KOPT-K1 (cell line): Measurements from ENCODE around the gene FKBP1C.
"Not testable (repeated sequence)": the region's sequence is repeated elsewhere in the genome, so short reads cannot be mapped to it uniquely, and the experiment has no call there.

Experiments used
- H3K27ac ChIP-seq: fragments of 200-600 bp; sonication (generic); 2 replicates; pipeline ENCODE4 v1.5.1; 2016; ENCODE audit warnings: antibody characterized with exemption, mild to moderate bottlenecking, low read depth, low read length; ENCODE audit not compliant: poor library complexity, severe bottlenecking
- H3K36me3 ChIP-seq: fragments of 200-600 bp; sonication (generic); 2 replicates; pipeline ENCODE4 v1.5.1; 2017; ENCODE audit warnings: antibody characterized with exemption, mild to moderate bottlenecking, low read length, moderate library complexity; ENCODE audit not compliant: insufficient read depth
- H3K9me3 ChIP-seq: fragments of 200-600 bp; sonication (generic); 2 replicates; pipeline ENCODE4 v1.5.1; 2017; ENCODE audit warnings: antibody characterized with exemption, low read length, mild to moderate bottlenecking; ENCODE audit not compliant: insufficient read depth, poor library complexity, severe bottlenecking

FKBP1C gene

GRCh38 chr6:63230511-63230910, 19.2 kb downstream of the FKBP1C start:
- H3K36me3 ChIP-seq, H3K27ac ChIP-seq, H3K9me3 ChIP-seq: not testable (repeated sequence)

- Histone ChIP-seq H3K9me3 (no peaks in the 10 kb centered on the region), H3K36me3 (no peaks in the 10 kb centered on the region), H3K27ac (no peak overlapping the region)
Measured at GRCh38 chr6:63236398-63236817, 25.1 kb downstream of the FKBP1C start.

GRCh38 chr6:63245420-63245819, 34.2 kb downstream of the FKBP1C start:
- H3K9me3 ChIP-seq, result no peaks in the 10 kb centered on the region
- no peak overlapping the region for H3K27ac ChIP-seq
- H3K36me3 ChIP-seq, result no peaks in the 10 kb centered on the region

GRCh38 chr6:63245909-63246308, 34.6 kb downstream of the FKBP1C start:
- no peak overlapping the region for H3K27ac ChIP-seq

GRCh38 chr6:63246581-63246980, 35.3 kb downstream of the FKBP1C start:
- Histone ChIP-seq H3K9me3 (no peaks in the 10 kb centered on the region), H3K36me3 (no peaks in the 10 kb centered on the region), H3K27ac (no peak overlapping the region)

More at GRCh38 chr6:63245909-63246308, 34.6 kb downstream of the FKBP1C start:
- no peaks in the 10 kb centered on the region for H3K36me3 ChIP-seq
- H3K9me3 ChIP-seq, result no peaks in the 10 kb centered on the region

GRCh38 chr6:63249875-63250482, 38.7 kb downstream of the FKBP1C start:
- Histone ChIP-seq H3K36me3 (no peaks in the 10 kb centered on the region), H3K9me3 (no peaks in the 10 kb centered on the region), H3K27ac (no peak overlapping the region)

GRCh38 chr6:63259153-63259552, 47.9 kb downstream of the FKBP1C start:
- Histone ChIP-seq H3K36me3 (no peaks in the 10 kb centered on the region), H3K27ac (no peak overlapping the region), H3K9me3 (no peaks in the 10 kb centered on the region)

GRCh38 chr6:63261820-63262219, 50.6 kb downstream of the FKBP1C start:
- H3K27ac ChIP-seq, result no peak overlapping the region
- no peaks in the 10 kb centered on the region for H3K36me3 ChIP-seq
- H3K9me3 ChIP-seq, result no peaks in the 10 kb centered on the region
